NCI-H1048 (cell line): Measurements from ENCODE around the gene PRKG2.
"Not testable (repeated sequence)": the region's sequence is repeated elsewhere in the genome, so short reads cannot be mapped to it uniquely, and the experiment has no call there.

Experiments
- DNase-seq: peaks from one replicate; lab custom pipeline; 2025; lab: John Stamatoyannopoulos, UW

The PRKG2 gene

DNA sequence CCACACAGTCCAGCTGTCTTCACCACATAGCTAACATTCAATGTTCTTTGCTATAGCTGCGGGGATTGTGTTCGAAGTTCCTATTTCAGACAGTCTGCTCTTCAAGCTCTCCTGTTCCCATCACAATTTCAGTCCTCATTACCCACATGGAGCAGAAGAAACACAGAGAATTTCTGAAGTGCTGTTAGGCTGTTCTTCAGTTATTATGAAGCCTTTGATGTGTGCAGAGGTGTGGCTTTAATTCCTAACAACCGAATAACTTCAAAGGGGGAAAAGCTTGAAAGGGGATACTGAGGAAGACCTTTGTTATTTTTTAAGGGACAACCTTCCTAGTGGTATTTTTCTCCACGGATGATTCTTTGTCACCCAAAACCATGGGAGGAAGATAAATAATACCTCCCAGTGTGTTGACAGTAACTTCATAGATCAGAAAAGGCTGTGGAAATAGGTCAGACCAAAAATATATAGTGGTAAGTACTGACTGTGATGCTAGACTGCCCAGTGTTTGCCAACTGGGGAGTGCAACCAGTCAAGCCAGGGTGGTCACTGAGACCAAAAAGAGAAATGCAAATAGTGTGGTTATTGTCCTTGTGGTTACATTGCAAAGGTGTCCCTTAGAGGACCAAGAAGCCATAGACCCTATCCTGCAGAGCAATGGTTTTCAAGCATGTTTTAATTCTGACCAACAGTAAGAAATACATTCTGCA is 52.1 kb downstream of the PRKG2 start:
- no peak for DNase-seq

DNA sequence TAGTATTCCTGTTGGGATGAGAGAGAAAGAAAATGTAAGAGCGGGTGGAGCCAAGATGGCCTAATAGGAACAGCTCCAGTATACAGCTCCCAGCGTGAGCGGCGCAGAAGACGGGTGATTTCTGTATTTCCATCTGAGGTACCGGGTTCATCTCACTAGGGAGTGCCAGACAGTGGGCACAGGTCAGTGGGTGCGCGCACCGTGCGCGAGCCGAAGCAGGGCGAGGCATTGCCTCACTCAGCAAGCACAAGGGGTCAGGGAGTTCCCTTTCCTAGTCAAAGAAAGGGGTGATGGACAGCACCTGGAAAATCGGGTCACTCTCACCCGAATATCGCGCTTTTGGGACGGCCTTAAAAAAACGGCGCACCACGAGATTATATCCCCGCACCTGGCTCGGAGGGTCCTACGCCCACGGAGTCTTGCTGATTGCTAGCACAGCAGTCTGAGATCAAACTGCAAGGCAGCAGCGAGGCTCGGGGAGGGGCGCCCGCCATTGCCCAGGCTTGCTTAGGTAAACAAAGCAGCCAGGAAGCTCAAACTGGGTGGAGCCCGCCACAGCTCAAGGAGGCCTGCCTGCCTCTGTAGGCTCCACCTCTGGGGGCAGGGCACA is 61.2 kb downstream of the PRKG2 start:
- not testable (repeated sequence) for DNase-seq

DNA sequence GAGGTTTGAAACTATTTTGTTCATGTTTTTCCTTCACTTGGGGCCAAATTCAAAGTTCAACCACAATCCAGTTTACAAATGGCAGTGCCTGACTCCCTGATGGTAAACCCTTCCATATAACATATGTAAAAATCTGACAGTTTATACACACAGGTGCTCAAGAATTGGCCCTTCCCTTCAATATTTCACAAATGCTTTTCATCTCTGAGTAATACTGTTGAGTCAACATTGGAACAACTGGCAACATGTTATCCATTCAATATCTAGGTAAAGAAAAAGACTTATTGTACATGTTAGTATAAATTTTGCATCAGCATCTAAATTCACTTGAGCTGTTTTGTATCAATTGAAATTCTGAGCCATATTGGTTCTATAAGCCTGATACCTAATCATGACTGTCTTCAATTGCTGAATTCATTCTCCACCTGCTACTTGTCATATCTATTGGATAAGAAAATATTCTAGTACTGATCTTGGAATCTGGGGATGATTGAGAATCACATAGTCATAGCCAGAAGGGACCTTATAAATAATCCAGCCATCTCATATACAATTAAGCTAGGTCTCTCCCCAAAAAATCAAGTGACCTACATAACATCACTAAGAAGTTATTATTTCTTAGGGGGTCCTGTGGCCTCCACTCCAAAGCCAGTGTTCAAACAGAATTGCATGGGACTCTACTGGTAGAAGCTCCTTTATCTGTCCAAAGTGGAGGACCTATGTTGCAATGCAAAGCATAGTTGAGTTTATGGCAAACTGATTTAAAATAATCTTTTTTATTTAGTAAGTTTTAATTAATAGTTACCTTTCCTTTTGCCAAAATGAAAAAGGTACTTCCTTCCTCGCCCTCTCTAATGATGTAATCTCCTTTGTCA is 61.9 kb downstream of the PRKG2 start:
- DNase-seq: no peak

DNA sequence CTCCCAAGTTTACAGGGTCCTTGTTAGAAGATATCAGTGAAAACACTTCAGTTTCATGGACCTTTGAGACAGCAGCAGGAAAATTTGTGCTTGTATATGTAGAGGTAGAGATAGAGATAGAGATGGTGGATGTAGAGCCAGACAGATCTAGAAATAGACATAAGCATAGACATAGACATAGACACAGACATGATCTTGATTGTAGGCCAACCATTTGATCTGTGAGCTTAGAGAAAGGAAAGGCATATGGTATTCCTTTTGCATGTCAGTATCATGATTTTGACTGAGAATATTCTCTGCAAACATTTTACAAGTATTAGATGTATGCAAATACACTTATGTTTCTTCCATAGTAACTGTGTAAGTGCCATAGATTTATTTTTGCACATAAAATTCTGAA is 65.0 kb downstream of the PRKG2 start:
- DNase-seq: no peak

DNA sequence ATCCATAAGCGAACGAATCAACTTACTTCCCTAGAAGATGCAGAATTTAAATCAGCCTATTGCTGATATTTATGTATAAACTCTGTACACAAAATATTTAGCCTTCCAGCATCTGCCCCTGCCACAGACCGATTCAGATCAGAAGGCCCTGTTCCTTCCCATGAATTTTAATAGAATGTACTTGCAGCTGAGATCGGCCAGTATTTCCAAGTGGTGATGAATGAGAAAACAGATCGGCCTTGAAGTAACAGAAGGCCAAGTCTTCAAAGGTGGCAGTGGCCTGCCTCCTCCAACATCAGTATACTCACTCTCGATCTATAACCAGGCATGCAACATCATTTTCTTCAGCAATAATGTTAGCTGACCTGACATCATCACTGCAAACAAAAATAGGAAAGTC is 66.4 kb downstream of the PRKG2 start:
- no peak for DNase-seq

DNA sequence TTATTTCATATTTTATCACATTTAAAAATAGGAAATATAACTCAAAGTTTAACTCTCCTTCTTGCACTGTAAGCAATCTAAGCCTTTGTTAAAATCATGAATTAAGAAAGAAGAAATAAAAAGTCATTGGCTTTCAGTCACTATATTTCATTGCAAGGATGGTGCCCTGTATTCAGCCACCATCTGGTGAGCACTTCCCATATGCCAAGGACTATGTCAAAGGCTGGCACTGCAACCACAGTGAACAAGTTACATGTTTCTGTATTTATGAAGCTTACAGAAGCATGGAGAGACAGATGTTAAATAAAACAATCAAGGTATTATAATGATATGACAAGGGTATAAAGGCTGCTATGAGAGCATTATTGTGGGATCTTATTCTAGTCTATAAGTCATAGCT is 68.6 kb downstream of the PRKG2 start:
- no peak for DNase-seq

DNA sequence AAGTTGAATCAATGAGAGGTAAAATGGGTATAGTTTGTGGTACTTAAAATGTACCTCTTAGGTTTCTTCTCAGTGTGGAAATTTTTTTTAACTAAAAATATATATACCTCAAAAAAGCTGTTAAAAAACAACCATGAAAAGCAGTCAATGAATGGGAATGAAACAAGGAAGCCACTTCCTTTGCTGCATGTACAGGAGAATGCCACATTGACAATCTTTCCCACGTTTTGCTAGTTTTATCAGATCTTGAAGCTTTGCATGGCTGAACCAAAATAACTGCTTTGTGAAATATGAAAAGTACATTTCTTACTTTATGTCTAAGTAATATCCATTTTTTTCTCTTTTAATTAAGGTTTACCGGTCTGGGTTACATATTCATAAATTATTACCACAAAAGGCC is 71.8 kb downstream of the PRKG2 start:
- DNase-seq: no peak

DNA sequence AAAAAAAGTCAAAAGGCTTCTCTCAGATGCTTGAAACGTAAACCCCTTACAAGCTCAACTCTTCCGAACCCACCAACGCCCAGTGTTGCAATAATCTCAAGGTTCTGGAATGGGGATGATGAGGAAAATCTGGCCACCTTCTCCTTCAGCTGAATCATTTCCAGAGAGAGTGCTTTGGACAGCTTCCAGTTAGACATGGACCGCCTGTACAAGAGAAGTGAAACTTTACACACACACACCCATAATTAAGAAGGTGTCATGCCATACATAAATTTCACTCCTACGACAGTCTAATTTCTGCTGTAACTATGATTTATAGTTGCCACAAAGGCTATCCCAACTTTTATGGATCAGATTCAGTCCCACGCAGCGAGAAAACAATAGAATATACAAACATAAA is 72.3 kb downstream of the PRKG2 start:
- no peak for DNase-seq

DNA sequence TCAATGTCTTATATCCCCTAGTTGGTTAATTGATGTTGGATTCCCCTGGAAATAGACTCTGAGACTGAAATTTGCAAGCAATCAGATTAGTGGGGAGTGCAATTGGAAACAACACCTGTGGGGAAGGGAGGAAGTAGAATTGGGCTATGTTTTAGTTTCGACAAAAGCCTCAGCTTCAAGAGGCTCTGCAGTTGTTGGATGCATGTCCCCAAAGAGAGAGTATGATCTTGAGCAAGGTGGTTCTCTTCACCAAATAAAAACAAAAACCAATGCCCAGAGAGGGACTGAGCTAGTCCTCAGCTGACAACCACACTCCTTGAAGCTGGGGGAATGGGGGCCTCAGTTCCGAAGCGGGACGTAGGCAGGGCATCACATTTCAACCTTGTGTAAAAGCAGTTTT is 77.1 kb downstream of the PRKG2 start:
- DNase-seq: no peak

DNA sequence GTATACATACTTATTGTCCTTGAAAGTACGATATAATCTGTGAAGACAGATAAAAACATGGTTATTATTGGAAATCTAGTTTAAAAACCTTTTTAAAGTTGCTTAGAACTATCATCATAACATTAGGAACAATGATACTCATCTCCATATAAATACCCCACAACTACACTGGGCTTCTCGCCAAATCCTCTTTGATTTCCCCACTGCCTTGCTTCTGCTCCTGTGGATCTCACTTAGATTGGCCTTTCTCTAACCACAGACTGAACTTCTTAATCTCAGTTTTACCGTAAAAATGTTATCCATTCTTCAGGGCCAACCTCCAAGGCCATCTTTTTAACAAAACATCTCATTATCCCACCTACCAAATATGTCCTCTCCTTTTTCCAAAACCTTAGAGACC is 77.6 kb downstream of the PRKG2 start:
- DNase-seq: no peak

DNA sequence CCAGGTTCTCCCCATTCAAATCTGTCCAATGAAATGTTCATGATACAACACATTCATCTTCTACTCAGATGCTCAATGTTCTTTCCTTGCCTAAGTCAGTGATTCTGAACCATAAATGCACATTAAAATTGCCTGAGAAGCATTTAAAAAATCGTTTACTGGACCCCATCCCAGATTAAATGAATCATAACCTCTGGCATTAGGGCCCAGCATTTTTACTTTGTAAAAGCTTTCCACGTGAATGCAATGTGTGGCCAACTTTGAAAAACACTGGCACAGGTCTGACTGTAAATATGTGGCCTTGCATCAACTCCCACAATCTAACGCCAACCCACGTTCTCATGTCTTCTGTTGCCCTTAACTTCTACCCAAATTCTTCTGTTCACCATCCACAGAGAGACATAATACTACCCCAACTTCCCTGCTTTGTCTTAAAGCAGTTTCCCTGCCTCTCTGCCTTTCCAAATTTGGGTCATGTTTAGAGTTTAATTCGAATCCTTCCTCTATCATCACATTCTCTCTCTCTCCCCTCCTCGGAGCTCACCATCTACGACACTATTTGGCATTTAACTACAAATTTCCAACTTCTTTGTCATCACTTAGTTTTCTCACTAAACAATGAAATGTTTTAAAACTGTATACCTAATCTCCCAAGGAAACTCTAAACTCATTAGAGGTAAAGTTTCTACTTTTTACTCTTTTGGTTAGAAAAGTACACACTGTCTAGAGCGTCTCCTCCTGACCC is 78.7 kb downstream of the PRKG2 start:
- DNase-seq: no peak

DNA sequence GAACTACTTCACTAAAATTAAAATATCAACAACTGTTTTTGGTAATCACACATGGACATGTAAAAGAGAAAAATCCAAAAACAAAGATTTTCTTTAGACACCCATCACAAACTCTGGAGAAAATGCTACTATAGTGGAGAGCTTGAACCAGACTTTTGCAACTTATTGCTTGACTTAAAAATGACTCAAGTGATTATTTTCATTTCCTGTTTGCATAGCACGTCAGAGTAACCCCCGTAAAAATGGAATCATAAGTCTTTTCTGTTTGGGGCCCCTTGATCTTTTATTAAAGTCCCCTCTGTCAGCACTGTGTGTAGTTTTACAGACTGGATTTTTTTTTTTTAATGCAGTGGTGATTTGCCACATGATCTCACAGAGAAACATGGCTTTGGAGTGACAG is 79.5 kb downstream of the PRKG2 start:
- no peak for DNase-seq

DNA sequence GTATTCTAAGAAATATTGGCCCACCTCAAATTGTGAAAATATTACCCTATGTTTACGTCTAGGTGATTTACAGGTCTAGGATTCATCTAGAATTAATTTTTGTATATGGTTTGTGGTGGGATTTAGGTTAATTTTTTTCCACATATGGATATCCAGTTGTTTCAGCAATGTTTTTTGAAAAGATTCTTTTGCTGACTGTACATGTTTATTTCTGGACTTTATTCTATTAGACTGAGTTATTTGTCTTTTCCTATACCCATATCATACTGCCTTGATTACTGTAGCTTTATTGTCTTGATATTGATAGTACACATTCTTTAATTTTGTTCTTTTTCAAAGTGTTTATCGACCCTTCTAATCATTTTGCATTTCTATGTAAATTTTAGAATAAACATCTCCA is 83.5 kb downstream of the PRKG2 start:
- DNase-seq: no peak

DNA sequence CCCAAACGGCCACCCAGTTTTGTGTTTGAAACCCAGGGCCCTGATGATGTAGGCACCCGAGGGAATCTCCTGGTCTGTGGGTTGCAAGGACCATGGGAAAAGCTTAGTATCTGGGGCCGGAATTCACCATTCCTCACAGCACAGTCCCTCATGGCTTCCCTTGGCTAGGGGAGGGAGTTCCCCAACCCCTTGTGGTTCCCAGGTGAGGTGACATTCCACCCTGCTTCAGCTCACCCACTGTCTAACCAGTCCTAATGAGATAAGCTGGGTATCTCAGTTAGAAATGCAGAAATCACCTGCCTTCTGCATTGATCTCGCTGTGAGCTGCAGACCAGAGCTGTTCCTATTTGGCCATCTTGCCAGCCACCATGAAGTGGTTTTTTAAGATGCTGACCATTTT is 84.0 kb downstream of the PRKG2 start:
- DNase-seq: no peak

DNA sequence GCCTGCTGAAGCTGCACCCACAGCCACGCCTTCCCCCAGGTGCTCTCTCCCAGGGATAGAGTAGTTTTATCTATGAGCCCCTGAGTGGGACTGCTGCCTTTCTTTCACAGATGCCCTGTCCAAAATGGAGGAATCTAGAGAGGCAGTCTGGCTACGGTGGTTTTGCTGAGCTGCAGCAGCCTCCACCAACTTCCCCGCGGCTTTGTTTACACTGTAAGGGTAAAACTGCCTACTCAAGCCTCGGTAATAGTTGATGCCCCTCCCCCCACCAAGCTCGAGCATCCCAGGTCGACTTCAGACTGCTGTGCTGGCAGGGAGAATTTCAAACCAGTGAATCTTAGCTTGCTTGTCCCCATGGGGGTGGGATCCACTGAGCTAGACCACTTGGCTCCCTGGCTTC is 84.5 kb downstream of the PRKG2 start:
- DNase-seq: no peak

DNA sequence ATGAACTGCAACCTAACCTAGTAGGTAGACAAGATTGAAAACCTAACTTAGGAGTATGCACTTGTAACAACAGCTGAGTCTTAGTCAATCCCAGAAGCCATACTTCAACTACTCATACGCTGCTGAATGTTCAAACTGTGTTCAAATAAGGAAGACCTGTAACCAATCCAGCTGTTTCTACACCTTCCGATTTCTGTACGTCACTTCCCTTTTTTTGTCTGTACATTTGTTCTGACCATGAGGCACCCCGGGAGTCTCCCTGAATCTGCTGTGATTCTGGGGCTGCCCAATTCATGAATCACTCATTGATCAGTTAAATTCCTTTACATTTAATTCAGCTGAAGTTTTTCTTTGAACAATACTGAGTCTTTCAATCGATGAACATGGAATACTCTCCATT is 95.0 kb downstream of the PRKG2 start:
- DNase-seq: no peak

DNA sequence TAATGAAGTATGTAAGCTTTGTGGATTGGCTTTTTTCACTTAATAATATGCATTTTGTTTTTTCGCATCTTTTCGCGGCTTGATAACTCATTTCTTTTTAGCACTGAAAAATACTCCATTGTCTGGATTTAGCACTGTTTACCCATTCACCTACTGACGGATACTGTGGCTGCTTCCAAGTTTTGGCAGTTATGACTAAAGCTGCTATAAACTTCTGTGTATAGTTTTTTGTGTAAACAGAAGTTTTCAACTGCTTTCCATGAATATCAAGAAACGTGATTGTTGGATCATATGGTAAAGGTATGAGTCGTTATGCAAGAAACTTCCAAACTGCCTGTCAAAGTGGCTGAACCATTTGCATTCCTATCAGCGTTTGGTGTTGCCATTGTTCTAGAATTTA is 96.9 kb downstream of the PRKG2 start:
- DNase-seq: no peak

DNA sequence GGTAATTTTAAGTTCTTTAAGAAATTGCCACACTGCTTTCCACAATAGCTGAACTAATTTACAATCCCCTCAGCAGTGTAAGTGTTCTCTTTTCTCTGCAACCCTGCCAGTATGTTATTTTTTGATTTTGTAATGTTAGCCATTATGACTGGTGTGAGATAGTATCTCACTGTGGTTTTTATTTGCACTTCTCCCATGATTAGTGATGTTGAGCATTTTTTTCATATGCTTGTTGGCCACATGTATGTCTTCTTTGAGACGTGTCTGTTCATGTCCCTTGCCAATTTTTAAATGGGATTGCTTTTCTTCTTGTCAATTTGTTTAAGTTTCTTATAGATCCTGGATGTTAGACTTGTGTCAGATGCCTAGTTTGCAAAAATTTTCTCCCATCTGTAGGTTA is 98.5 kb downstream of the PRKG2 start:
- DNase-seq: no peak

DNA sequence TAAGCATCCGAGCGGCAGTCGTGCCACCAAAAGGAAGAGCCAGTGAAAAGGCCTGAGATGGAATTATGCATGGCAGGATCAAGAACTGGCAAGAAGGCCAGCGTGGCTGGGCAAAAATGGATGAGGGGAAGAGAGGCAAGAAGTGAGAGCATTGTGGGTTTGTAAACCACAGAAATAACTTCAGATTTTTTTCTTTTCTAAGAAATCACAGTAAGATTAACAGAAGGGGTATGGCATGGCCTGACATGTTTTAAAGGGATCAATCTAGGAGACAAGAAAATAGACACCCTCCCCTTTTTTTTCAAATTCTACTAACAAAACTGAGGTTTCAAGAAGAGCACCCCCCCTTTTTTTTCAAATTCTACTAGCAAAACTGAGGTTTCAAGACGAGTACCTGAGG is 102.0 kb downstream of the PRKG2 start:
- DNase-seq: no peak

DNA sequence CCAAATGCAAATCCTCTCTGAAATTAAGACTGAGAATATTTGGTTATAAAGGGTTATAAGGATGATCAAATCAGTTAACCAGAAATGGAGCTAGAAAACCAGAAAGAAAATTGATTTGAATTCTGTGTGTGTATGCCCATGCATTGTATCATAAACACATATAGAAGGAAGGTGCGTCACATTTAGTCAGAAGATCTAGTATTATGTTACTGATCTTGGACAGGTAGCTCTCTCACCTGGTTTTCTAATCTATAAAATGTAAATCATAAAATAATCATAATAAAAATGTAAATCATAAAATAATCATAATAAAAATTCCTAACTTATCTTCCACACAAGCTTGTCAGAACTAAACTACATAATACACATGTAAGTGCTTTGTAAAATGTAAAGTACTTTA is 105.7 kb downstream of the PRKG2 start:
- no peak for DNase-seq

DNA sequence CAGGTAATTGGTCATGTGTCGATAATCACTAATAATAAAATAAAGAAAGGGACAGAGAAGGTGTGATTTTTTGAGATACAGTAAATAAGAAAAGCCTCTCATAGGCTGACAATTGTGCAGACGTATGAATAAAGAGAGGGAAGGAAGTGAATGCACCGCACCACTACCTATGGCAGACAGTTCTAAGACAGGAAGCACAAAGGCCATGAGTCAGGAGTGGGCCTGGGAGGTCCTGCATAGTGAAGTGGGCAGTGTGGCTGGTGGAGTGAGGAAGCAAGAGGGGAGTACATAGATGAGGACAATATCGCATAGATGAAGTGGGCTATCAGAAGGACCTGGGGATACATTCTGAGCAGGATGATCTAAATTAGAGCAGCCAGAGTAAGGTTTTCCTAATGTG is 108.9 kb downstream of the PRKG2 start:
- no peak for DNase-seq

DNA sequence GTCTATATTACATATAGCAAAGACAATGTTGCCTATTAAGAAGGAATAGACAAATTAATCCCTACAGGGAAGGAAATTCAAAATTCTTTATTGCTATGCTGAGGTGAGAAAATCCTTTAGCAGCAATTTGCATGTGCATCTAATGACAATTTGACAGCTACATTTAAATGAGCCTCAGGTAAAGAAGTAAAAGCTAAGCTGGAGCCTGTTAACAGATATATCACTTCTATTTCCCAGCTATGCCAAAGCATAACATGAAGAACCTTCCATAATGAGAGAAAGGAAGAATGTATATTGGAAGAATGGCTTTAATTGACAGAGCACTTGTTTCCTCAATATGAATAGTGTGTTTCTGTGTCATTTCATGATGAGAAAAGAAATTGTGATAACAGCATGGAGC is 112.9 kb downstream of the PRKG2 start:
- DNase-seq: no peak

DNA sequence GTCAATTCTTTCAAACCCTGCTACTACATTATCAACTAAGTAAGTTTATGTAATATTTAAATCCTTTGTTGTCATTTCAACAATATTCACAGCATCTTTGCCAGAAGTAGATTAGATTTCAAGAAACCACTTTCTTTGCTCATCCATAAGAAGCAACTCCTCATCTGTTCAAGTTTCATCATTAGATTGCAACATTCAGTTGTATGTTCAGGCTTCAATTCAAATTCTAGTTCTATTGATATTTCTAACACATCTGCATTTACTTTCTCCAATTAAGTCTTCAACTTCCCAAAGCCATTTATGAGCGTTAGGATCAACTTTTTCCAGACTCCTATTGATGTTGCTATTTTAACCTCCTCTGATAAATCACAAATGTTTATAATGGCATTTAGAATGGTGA is 118.5 kb downstream of the PRKG2 start:
- no peak for DNase-seq
